CD14-positive monocyte (primary cell): ENCODE results near the gene NEDD4L. TPM values are rescaled to one million over a fixed set of nuclear protein-coding genes. Genes with fewer than 3 reads are reported as not detected.

Experiments
- DNase-seq, 3 donors: peaks; one replicate each; pipeline ENCODE4 v3.0.0-alpha.2; 2011 to 2022
- H2AFZ ChIP-seq: 2 replicates; pipeline ENCODE4 v1.6.0; 2012; ENCODE audit warnings: mild to moderate bottlenecking, low read depth, low read length, inconsistent platforms; ENCODE audit not compliant: insufficient read depth, poor library complexity, severe bottlenecking
- H3K27ac ChIP-seq, 2 donors: 1 replicate in 1 of 2; 2 replicates in 1 of 2; pipeline ENCODE4 v1.5.1; 2012 to 2013; ENCODE audit warnings: low read length in 2 of 2, control low read depth in 1 of 2, inconsistent platforms in 1 of 2, low read depth in 1 of 2, mild to moderate bottlenecking in 1 of 2
- H3K27me3 ChIP-seq, 2 donors: one replicate each; pipeline versions ENCODE4 v1.6.0 to v1.6.1; 2011 to 2013; ENCODE audit warnings: low read length in 2 of 2; ENCODE audit not compliant: control insufficient read depth in 2 of 2, insufficient read depth in 2 of 2
- H3K36me3 ChIP-seq, 2 donors: replicated peaks in 1 of 2; 1 replicate in 1 of 2; 2 replicates in 1 of 2; pipeline versions ENCODE4 v1.5.1 to v1.6.1; 2012 to 2013; ENCODE audit warnings: low read length in 2 of 2, control low read depth in 1 of 2, inconsistent platforms in 1 of 2, mild to moderate bottlenecking in 1 of 2; ENCODE audit not compliant: insufficient read depth in 2 of 2, control insufficient read depth in 1 of 2
- H3K4me1 ChIP-seq, 2 donors: 1 replicate in 1 of 2; 2 replicates in 1 of 2; pipeline versions ENCODE4 v1.5.1 to v1.6.1; 2012 to 2013; ENCODE audit warnings: low read length in 2 of 2, control low read depth in 1 of 2, inconsistent platforms in 1 of 2, mild to moderate bottlenecking in 1 of 2, moderate library complexity in 1 of 2; ENCODE audit not compliant: insufficient read depth in 2 of 2, control insufficient read depth in 1 of 2
- H3K4me2 ChIP-seq: replicated peaks from 2 replicates; pipeline ENCODE3; 2012; ENCODE audit warnings: low read length, moderate library complexity, mild to moderate bottlenecking; ENCODE audit not compliant: poor library complexity, severe bottlenecking; ENCODE audit errors: extremely low read depth
- H3K4me3 ChIP-seq, 3 experiments: fragments of 200-600 bp in 1 of 3; sonication (generic) in 1 of 3; replicated peaks in 1 of 3; 1 replicate in 2 of 3; 2 replicates in 1 of 3; pipeline ENCODE4 v1.5.1; 2011 to 2013; ENCODE audit warnings: low read length in 3 of 3, mild to moderate bottlenecking in 3 of 3, control low read depth in 2 of 3, low read depth in 2 of 3, inconsistent platforms in 1 of 3, moderate library complexity in 1 of 3
- H3K79me2 ChIP-seq: 2 replicates; pipeline ENCODE4 v1.6.0; 2012; ENCODE audit warnings: mild to moderate bottlenecking, control low read depth, inconsistent platforms, low read length, moderate library complexity; ENCODE audit not compliant: insufficient read depth
- H3K9ac ChIP-seq: 2 replicates; pipeline ENCODE4 v1.6.0; 2017; ENCODE audit warnings: low read length, mild to moderate bottlenecking; ENCODE audit not compliant: insufficient read depth, poor library complexity, severe bottlenecking
- H3K9me3 ChIP-seq, 2 donors: replicated peaks in 1 of 2; 1 replicate in 1 of 2; 2 replicates in 1 of 2; pipeline versions ENCODE4 v1.5.1 to v1.6.1; 2012 to 2013; ENCODE audit warnings: low read length in 2 of 2, control low read depth in 1 of 2; ENCODE audit not compliant: control insufficient read depth in 1 of 2, insufficient read depth in 1 of 2
- H4K20me1 ChIP-seq: 2 replicates; pipeline ENCODE4 v1.6.0; 2012; ENCODE audit warnings: mild to moderate bottlenecking, low read length, control low read depth, moderate library complexity; ENCODE audit not compliant: insufficient read depth
- H3K27ac Mint-ChIP-seq, 7 donors: one replicate each; pipeline ENCODE4 v1.8.0; 2020; ENCODE audit warnings: mild to moderate bottlenecking in 7 of 7, mixed read lengths in 7 of 7, moderate library complexity in 6 of 7, inconsistent platforms in 2 of 7
- H3K27me3 Mint-ChIP-seq, 3 donors: one replicate each; pipeline ENCODE4 v1.8.0; 2021 to 2022; ENCODE audit warnings: low read depth in 3 of 3, mild to moderate bottlenecking in 3 of 3, mixed read lengths in 3 of 3, moderate library complexity in 3 of 3, inconsistent platforms in 1 of 3
- H3K36me3 Mint-ChIP-seq, 2 donors: one replicate each; pipeline ENCODE4 v1.8.0; 2020; ENCODE audit warnings: mixed read lengths in 2 of 2, inconsistent platforms in 1 of 2, mild to moderate bottlenecking in 1 of 2
- H3K4me1 Mint-ChIP-seq: one replicate; pipeline ENCODE4 v1.8.0; 2020; ENCODE audit warnings: mild to moderate bottlenecking, mixed read lengths
- H3K4me3 Mint-ChIP-seq, 2 donors: one replicate each; pipeline ENCODE4 v1.8.0; 2020; ENCODE audit warnings: mild to moderate bottlenecking in 2 of 2, mixed read lengths in 2 of 2, moderate library complexity in 1 of 2
- H3K9me3 Mint-ChIP-seq, 7 donors: one replicate each; pipeline ENCODE4 v1.8.0; 2020 to 2022; ENCODE audit warnings: mixed read lengths in 7 of 7, mild to moderate bottlenecking in 6 of 7, moderate library complexity in 6 of 7, inconsistent platforms in 2 of 7
- WGBS: methylation state at CpG from one replicate; pipeline ENCODE4 v1.1.5; 2013; ENCODE audit warnings: missing lambda C conversion rate; ENCODE audit not compliant: insufficient coverage; 5-methylcytosine and 5-hydroxymethylcytosine counted together
- intact Hi-C, 2 donors: fragments of 100-400 bp; cut with micrococcal nuclease; formaldehyde crosslinking; loops; one replicate each; pipeline versions ENCODE4 v1.15.0 to v1.15.1; 2023
- polyA plus RNA-seq, 3 donors: library from polyadenylated mRNA; depleted of rRNA in 1 of 3; unstranded in 2 of 3; stranded (reverse) in 1 of 3; fragments of 300-500 nt in 2 of 3; fragments of >200 nt in 1 of 3; fragmentation: Illumina TruSeq in 2 of 3; gene quantifications; 1 replicate in 2 of 3; 2 replicates in 1 of 3; pipeline ENCODE4 v1.2.3, GENCODE V29; 2012 to 2021
- small RNA-seq: library from RNA; depleted of rRNA; stranded (forward); fragments of <200 nt; gene quantifications from one replicate; pipeline ENCODE3, GENCODE V24; 2012; ENCODE audit warnings: low read depth; ENCODE audit not compliant: insufficient read length
- TF ChIP-seq, protein P1 (sequence below): fragments of 200-600 bp; IDR thresholded peaks from one replicate; pipeline ENCODE4 v1.8.0; 2022; ENCODE audit warnings: antibody characterized with exemption, mild to moderate bottlenecking

The NEDD4L gene
- polyA plus RNA-seq, 3 donors = 2.5 to 5.2 (median 4.5) TPM

DNA sequence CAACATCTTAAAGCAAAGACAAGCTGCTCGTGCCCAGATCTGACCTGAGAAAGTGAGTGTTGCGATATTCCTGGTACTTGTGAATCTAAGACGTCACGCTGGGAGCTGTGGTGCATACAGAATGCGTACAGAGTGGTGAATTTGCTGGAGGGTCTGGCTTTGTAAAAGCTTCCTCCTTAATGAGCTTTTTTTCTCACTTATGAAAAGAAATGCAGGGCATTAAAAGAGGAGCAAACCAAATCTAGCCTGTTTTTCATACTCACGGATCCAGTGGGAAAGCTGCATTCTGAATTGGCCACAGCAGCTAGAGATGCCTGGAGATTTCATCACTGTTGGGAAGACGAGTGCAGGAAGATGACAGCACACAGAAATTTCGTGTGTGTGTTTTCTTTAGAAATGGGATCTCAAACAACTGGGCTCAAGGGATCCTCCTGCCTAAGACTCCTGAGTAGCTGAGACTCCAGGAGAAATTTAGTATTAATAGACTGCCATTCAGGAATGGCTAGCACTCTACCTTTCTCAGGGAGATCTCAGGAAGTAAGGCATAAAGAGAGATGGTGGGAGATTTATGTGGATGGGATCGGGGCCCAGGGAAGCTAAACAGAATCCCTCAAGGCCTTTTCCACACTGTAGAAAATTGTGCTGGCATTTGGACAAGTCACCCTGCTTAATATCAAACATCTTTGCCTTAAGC is 403.5 kb downstream of the NEDD4L start:
- Histone ChIP-seq H3K9ac (no peak overlapping the region), H3K4me2 (no peak overlapping the region), H2AFZ (no peak overlapping the region), H3K36me3 (no peaks in the 10 kb centered on the region), H3K9me3 (no peaks in the 10 kb centered on the region), H3K79me2 (no peaks in the 10 kb centered on the region), H3K27ac (no peak overlapping the region), H3K4me1 (no peaks in the 10 kb centered on the region), H3K4me3 (no peak overlapping the region), H3K27me3 (no peaks in the 10 kb centered on the region), H4K20me1 (no peaks in the 10 kb centered on the region)
- TF ChIP-seq, protein P1, sequence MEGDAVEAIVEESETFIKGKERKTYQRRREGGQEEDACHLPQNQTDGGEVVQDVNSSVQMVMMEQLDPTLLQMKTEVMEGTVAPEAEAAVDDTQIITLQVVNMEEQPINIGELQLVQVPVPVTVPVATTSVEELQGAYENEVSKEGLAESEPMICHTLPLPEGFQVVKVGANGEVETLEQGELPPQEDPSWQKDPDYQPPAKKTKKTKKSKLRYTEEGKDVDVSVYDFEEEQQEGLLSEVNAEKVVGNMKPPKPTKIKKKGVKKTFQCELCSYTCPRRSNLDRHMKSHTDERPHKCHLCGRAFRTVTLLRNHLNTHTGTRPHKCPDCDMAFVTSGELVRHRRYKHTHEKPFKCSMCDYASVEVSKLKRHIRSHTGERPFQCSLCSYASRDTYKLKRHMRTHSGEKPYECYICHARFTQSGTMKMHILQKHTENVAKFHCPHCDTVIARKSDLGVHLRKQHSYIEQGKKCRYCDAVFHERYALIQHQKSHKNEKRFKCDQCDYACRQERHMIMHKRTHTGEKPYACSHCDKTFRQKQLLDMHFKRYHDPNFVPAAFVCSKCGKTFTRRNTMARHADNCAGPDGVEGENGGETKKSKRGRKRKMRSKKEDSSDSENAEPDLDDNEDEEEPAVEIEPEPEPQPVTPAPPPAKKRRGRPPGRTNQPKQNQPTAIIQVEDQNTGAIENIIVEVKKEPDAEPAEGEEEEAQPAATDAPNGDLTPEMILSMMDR = no peak
- no peak for DNase-seq
- Mint-ChIP-seq H3K27me3 (peaks cover under 1 to 5% (median 3%) of the 10 kb centered on the region in 3 donors), H3K36me3 (no peaks in the 10 kb centered on the region), H3K27ac (no peak overlapping the region), H3K4me1 (no peaks in the 10 kb centered on the region), H3K9me3 (no peaks in the 10 kb centered on the region), H3K4me3 (no peak overlapping the region)
- intact Hi-C loops = no loop called here
- WGBS = 76% methylated on average over 3 of the region's 9 CpGs

DNA sequence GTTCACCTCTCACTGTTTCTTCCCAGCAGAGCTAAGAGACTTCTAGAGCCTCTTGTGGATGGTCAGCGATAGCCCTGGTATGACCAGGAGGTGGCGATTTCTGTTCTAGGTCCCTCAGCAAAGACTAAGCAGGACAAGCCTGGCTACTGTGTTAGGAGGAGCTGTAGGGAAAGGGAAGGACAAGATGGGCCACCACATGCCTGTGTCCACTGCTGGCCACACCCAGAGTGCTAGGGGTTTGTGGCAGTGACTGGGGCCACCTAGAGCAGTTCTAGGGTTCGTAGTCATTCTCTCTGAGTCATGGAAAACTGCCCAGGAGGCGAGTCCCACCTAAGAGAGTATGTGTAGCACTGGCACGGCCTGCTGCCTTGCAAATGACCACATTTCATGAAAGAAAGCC is 405.4 kb downstream of the NEDD4L start:
- no peak for DNase-seq
- no peaks in the 10 kb centered on the region for H4K20me1 ChIP-seq
- no peak overlapping the region for H3K4me2 ChIP-seq
- Mint-ChIP-seq H3K4me3 (no peak overlapping the region), H3K27me3 (peaks cover 2 to 5% (median 3%) of the 10 kb centered on the region in 3 donors), H3K4me1 (no peaks in the 10 kb centered on the region), H3K27ac (no peak overlapping the region), H3K9me3 (no peaks in the 10 kb centered on the region), H3K36me3 (no peaks in the 10 kb centered on the region)
- no peaks in the 10 kb centered on the region for H3K9me3 ChIP-seq
- no peaks in the 10 kb centered on the region for H3K36me3 ChIP-seq
- H2AFZ ChIP-seq = no peak overlapping the region
- H3K27ac ChIP-seq = no peak overlapping the region
- no peaks in the 10 kb centered on the region for H3K27me3 ChIP-seq
- no peaks in the 10 kb centered on the region for H3K79me2 ChIP-seq
- WGBS = 94% methylated on average over 3 of the region's 5 CpGs
- no peak overlapping the region for H3K4me3 ChIP-seq
- H3K4me1 ChIP-seq = no peaks in the 10 kb centered on the region
- no peak overlapping the region for H3K9ac ChIP-seq
- intact Hi-C loops = no loop called here
- TF ChIP-seq, protein P1 = no peak

Small RNAs within 50 kb of the gene (small RNA-seq; reads per million reads assigned to genes)
- gene HMGN1P30 (not detected), gene MIR3591 (not detected)

Other genes starting within 250 kb of the NEDD4L start
- gene ATP8B1, start 240.9 kb upstream of the NEDD4L start, polyA plus RNA-seq = under 1 TPM; 0.02 to 0.11 (median 0.03) TPM